Ramos (cell line): ENCODE data around the gene FAM98A.

Source experiments
- in situ Hi-C: fragments of 300-500 bp; cut with MboI; formaldehyde crosslinking; loops from one replicate; pipeline ENCODE4 v1.14.3; 2022; ENCODE audit warnings: low sequenced_read_pairs; ENCODE audit not compliant: unreplicated experiment

Gene FAM98A

DNA sequence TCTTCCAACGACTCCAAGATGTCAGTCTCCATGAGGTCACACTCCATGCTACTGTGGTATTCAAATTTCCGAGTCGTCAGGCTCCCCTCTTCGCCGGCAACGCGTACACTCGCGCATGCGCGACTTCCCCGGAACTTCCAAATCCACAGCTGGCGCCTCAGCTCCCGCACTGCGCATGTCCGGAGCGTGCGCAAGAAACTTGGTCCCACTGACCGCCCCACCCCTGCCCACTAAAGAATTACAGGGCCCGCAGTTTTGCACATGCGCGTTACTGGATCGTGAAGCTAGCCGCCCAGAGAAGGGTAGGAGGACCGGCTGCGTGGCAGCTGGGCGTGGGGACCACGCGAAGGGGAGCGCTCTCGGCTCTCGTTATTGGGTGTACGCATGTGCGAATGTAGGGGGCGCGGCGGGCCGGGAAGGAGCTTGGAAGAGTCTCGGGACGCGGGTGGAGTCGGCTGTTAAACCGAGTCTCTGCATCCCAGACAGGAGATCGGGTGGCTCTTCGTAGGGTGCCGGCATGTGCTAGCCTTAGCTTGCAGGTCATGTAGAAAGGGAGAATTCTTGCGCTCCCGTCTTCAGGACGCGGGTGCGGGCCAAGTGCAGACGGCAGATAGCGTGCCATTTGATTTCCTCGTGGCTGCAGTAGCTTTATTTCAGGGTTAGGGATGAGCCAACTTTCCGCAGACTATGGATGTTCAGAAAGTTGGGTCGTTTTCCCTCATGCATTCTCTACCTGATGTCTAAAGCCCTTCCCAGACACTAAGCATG lies at the start of gene FAM98A:
TSS of gene FAM98A (minus strand) at position 125 of the 768 bp plus-strand sequence. CDS start at position 47, 78 bp downstream.
- in situ Hi-C loops, result loop anchor here (25.0 kb wide), 3 partner anchors 512 to 837 kb away; partner anchors contain the start of gene LTBP1

DNA sequence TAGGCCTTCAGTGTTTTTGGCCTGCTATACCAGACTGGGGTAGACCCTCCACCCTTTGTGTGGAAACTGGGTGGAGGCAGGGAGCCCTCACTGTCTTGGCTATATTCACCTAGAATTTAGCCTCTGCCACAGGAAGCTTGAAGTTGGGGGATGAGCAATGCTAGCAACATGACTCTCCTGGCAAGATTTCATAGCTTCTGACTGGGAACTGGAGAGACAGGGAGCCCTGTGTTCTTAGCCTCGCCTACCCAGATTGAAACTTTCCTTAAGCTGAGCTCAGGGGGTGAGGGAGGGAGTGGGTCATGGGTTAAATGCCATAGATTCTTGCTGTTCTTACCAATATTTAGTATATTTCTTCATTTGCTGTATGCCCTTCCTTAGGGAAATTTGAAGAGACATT lies 46.8 kb upstream of the FAM98A start:
- in situ Hi-C loops, result no loop called here

- in situ Hi-C loops, result no loop called here
Observed at GRCh38 chr2:33644215-33644614, 45.1 kb upstream of the FAM98A start.

DNA sequence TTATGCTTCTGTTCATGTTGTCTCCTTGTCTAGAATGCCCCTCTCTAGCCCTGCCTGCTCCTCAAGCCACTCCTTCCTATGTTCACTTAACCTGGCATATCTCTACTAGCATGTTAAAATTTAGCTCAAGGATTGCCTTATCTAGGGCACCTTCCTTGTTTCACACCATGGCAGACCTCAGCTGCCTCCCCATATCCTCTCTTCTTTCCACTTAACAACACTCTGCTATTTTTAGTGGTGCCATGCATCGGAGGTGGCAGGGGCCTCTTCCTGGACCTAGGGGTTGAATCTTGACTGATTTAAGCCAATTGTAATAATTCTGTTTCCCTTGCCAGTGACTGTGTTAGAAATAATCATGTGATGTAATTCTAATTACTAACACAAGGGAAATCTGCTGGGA lies 36.9 kb upstream of the FAM98A start:
- in situ Hi-C loops, result no loop called here

- in situ Hi-C loops, result no loop called here
Observed at GRCh38 chr2:33634261-33634910, 35.3 kb upstream of the FAM98A start.

GRCh38 chr2:33633315-33633714 lies 34.2 kb upstream of the FAM98A start:
- in situ Hi-C loops, result no loop called here

GRCh38 chr2:33632831-33633230 lies 33.7 kb upstream of the FAM98A start:
- in situ Hi-C loops, result no loop called here

DNA sequence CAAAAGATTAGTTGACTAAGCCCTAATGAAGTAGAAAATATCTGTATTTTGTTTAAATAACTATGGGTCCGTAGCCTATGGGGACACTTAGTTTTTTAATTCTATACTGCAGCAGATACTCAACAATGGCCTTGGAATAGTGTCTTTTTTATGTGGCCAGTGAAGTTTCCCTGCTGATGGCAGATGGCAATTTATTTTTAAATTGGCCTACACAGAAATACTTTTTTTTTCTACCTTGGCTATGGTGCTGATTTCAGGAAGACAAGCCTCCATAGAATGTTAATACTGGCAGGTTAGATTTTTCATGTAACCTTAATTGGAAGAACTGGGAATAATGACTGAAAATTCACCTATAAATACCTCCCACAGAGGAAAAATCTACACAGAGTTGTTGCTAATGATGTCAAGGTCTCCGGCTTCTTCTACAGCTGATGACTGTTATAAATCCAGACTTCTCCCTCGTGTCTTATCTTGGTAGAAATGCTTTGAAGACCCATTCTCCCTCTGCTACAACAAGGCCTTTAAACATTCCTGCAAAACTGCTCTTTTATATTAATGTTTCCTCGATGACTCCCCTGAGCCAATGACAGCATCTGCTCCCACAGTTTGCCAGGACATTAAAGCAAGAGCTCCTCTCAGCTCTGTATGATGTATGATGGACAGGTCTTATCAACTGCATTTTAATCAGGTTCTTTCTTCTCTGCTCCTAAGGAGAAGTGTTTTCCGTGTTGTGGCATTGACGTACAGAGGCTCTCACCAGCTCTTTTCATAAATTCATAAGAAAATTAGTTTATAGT lies 29.1 kb upstream of the FAM98A start:
- in situ Hi-C loops, result no loop called here

DNA sequence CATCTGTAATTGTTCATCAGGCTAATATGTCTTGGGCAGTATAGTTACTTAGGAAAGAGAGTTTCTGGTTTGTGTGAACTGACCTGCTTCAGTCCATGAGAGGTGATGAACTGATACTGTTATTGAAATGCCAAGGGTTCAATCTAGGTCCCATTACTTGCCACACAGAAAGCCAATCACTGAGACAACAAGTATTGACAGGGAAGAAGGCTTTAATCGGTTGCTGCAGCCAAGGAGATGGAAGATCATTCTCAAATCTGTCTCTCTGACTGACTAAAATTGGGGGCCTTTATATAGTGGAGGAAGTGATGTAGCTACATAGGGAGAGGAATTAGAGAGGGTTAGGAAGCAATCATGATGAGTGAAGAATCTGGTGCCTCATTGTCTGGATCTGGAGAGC lies 19.9 kb upstream of the FAM98A start:
- in situ Hi-C loops, result no loop called here

GRCh38 chr2:33617989-33618388 lies 18.9 kb upstream of the FAM98A start:
- in situ Hi-C loops, result no loop called here

GRCh38 chr2:33617401-33617800 lies 18.3 kb upstream of the FAM98A start:
- in situ Hi-C loops, result no loop called here

- in situ Hi-C loops, result no loop called here
Observed at GRCh38 chr2:33616873-33617272, 17.8 kb upstream of the FAM98A start.

- in situ Hi-C loops, result no loop called here
Observed at GRCh38 chr2:33614190-33614589, 15.1 kb upstream of the FAM98A start.

DNA sequence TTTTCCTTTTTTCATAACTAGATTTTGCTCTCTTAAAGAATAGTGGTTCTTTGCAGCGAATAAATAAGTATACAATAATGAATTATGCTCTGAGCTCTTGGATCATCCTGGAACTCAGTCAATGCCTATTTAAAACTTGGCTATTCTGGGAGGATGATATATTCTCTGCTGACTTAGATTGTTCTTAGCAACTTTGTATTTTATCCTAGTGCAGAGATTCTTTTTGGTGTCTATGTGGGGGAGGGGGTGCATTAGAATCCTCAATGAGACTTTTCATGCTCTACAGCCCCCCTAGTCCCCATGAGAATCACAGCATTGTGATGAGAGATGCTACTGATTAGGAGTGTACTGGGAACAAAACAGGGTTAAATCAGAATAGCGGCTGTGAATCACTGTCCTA lies 8.8 kb upstream of the FAM98A start:
- in situ Hi-C loops, result no loop called here

DNA sequence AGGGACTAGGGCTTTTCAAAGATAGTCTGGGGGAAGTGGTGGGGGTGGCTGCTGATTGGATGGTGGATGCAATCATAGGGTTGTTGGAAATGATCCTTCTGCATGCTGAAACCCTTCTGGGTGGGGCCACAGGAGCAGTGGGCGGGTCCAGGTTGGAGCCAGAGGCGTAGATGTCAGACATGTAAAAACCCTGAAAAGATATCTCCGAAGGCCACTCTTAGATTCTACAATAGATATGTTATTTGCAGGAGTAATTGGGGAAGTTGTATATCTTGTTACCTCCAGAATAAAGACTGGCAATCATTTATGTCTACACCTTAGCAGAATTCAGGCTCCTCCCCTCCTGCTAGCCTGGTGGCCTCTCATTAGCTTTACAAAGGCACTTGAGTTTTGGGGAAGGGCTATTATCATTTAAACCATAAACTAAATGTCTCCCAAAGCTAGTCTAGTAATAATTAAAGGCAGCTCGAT lies 8.2 kb upstream of the FAM98A start:
- in situ Hi-C loops, result no loop called here

GRCh38 chr2:33606622-33607021 lies 7.5 kb upstream of the FAM98A start:
- in situ Hi-C loops, result no loop called here

DNA sequence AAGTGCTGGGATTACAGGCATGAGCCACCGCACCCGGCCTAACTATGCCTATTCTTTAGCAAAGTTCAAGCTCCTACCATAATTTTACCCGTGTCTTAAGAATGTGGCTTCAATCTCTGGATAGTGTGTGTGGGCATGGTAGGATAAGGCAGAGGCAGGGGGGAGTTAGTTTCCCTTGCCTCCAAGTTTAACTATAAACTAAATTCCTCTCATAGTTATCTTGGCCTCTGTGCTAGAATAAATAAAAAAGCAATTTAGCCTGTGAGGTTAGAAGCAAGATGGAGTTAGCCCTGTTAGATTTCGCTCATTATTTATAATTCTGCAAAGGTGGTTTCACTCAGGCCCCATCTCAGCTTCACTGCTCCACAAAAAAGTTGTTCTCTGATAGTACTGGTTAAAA lies 7.0 kb upstream of the FAM98A start:
- in situ Hi-C loops, result no loop called here

DNA sequence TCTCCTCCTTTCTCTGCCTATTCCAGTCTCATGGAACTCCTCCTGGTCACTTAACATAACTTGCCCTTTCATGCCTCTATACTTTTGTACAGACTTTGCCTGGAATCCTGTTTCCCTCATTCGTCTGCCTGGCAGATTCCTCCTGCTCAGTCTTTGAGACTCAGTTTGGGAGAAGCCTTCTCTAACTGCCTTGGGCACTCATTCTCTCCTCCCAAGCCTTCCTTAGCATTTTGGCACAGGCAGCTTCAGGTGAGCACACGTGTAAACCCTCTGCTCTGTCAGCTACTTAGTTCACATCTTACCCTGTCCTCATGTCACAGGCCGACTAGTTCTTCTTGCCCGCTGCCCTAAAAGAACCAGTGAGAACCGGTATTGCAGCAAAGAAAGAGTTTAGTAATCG lies 6.0 kb upstream of the FAM98A start:
- in situ Hi-C loops, result no loop called here

DNA sequence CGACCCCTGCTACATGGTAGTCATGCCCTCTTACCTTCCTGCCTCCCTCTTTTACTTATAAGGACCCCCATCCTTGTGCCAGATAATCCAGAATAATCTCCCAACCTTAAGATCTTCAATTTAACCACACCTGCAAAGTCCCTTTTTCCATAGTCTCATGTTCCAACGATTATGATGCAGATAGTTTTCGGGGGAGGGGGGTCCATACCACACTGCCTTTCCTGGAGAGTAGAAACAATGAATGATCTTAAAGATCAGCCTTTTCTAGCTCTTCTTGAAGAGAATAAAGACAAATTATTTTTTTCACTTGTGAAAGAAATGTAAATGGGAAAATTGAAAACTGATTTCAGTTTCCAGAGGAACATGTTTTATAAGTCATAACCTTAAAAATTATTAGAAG lies 4.3 kb upstream of the FAM98A start:
- in situ Hi-C loops, result no loop called here

DNA sequence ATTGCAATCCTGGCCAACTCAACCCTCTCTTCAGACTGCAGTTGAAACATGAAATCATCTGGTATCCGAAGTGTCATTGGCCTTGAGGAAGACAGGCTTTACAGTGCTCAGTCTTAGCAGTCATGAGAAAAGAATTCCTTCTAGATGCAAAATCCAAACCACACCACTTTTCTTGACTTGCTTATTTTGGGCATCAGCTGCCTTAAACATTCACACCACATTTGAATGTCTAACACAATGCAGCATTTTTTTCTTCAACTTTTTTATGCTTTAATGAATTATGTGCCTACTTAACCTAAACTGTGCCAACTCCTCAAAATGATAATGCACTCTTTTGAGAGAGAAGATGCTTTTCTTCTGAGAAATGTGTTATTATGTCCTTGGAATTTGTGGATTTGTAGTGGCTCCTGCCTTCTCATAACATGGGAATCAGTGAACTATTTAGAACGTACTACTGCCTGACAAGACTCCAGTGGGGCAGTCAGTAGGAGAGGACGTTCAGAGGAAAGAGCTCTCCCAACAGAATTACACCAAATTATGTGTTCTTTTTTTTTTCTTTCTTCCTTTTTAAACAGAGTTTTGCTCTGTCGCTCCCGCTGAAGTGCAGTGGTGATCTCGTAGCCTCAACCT lies 3.2 kb upstream of the FAM98A start:
- in situ Hi-C loops, result no loop called here

DNA sequence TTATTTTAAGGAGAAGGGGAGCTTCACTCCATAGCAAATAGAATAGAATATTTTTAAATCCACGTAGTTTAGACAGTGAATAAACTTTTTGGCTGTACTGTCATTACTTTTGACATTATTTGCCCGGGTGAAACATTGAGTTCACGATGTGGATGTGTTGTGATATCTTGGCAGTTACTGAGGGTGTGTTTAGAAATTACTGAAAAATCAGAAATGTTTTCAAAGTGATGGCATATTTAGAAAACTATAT lies 769 bp upstream of the FAM98A start:
- in situ Hi-C loops, result loop anchor here (25.0 kb wide), 3 partner anchors 513 to 838 kb away; partner anchors contain the start of gene LTBP1
